Hepatocyte (in vitro differentiated cells): ENCODE measurements around the gene TMEFF2. TPM values are rescaled to one million over a fixed set of nuclear protein-coding genes. Genes with fewer than 3 reads are reported as not detected.

Experiments
- DNase-seq: peaks from one replicate; pipeline ENCODE4 v3.0.0-alpha.2; 2016; ENCODE audit warnings: low spot score
- H2AFZ ChIP-seq: fragments of 200-600 bp; sonication (generic); 2 replicates; pipeline ENCODE4 v1.6.0; 2016; ENCODE audit warnings: antibody characterized with exemption, mild to moderate bottlenecking
- H3K27ac ChIP-seq: fragments of 200-600 bp; sonication (generic); 2 replicates; pipeline ENCODE4 v1.5.1; 2016; ENCODE audit warnings: mild to moderate bottlenecking
- H3K27me3 ChIP-seq: fragments of 200-600 bp; sonication (generic); 2 replicates; pipeline ENCODE4 v1.6.1; 2016
- H3K36me3 ChIP-seq: fragments of 200-600 bp; sonication (generic); replicated peaks from 2 replicates; pipeline ENCODE4 v1.5.1; 2016; ENCODE audit warnings: low read depth; ENCODE audit not compliant: insufficient read depth
- H3K4me1 ChIP-seq: fragments of 200-600 bp; sonication (generic); 2 replicates; pipeline ENCODE4 v1.5.1; 2016; ENCODE audit warnings: mild to moderate bottlenecking, moderate library complexity; ENCODE audit not compliant: insufficient read depth
- H3K4me2 ChIP-seq: fragments of 200-600 bp; sonication (generic); 2 replicates; pipeline ENCODE4 v1.6.0; 2016
- H3K4me3 ChIP-seq: fragments of 200-600 bp; sonication (generic); 2 replicates; pipeline ENCODE4 v1.5.1; 2016; ENCODE audit warnings: mild to moderate bottlenecking
- H3K79me2 ChIP-seq: fragments of 200-600 bp; sonication (generic); 2 replicates; pipeline ENCODE4 v1.6.0; 2017; ENCODE audit warnings: mild to moderate bottlenecking
- H3K9me2 ChIP-seq: fragments of 200-600 bp; sonication (generic); replicated peaks from 2 replicates; pipeline ENCODE4 v1.6.0; 2017; ENCODE audit warnings: mild to moderate bottlenecking; ENCODE audit not compliant: insufficient read depth
- H3K9me3 ChIP-seq: fragments of 200-600 bp; sonication (generic); 2 replicates; pipeline ENCODE4 v1.5.1; 2016; ENCODE audit warnings: low read depth, mild to moderate bottlenecking
- H4K20me1 ChIP-seq: fragments of 200-600 bp; sonication (generic); 2 replicates; pipeline ENCODE4 v1.6.0; 2016; ENCODE audit warnings: mild to moderate bottlenecking; ENCODE audit not compliant: insufficient read depth, poor library complexity, severe bottlenecking
- CTCF ChIP-seq: fragments of 200-600 bp; sonication (generic); IDR thresholded peaks from 2 replicates; pipeline ENCODE4 v1.5.1; 2016; ENCODE audit warnings: antibody characterized with exemption, mild to moderate bottlenecking; ENCODE audit not compliant: poor library complexity
- EZH2 ChIP-seq: fragments of 200-600 bp; sonication (generic); IDR thresholded peaks from 2 replicates; pipeline ENCODE4 v1.6.1; 2016; ENCODE audit warnings: antibody characterized with exemption, mild to moderate bottlenecking, borderline replicate concordance
- EZH2phosphoT487 ChIP-seq: fragments of 200-600 bp; sonication (generic); IDR thresholded peaks from one replicate; pipeline ENCODE4 v1.6.1; 2018; ENCODE audit warnings: antibody characterized with exemption, mild to moderate bottlenecking, low read depth, moderate library complexity; ENCODE audit not compliant: unreplicated experiment, severe bottlenecking
- WGBS: methylation state at CpG from one replicate; pipeline ENCODE4 v1.1.6; 2016; ENCODE audit warnings: low lambda C conversion rate; ENCODE audit errors: missing lambda C conversion rate; 5-methylcytosine and 5-hydroxymethylcytosine counted together
- polyA plus RNA-seq: library from polyadenylated mRNA; unstranded; fragments of >200 nt; fragmentation: Nextera tagmentation; extraction: Ambion mirVana; gene quantifications from 2 replicates; pipeline ENCODE4 v1.2.1, GENCODE V29; 2016
- total RNA-seq: library from RNA; depleted of rRNA; stranded (reverse); fragments of >200 nt; gene quantifications from 2 replicates; pipeline ENCODE4 v1.2.3, GENCODE V29; 2014

Gene TMEFF2
- total and polyA plus RNA-seq, 2 experiments from 2014 or later = 0.43 to 1.8 TPM

GRCh38 chr2:191994749-191995148, 200.0 kb downstream of the TMEFF2 start:
- Histone ChIP-seq H4K20me1 (no peaks in the 10 kb centered on the region), H3K9me3 (no peaks in the 10 kb centered on the region), H3K4me3 (no peak overlapping the region), H3K9me2 (no peaks in the 10 kb centered on the region), H3K27ac (no peak overlapping the region), H3K4me1 (no peaks in the 10 kb centered on the region), H3K79me2 (no peaks in the 10 kb centered on the region), H3K27me3 (no peaks in the 10 kb centered on the region), H3K36me3 (no peaks in the 10 kb centered on the region), H3K4me2 (no peak overlapping the region), H2AFZ (no peak overlapping the region)
- no peak for TF ChIP-seq EZH2
- TF ChIP-seq EZH2phosphoT487 = no peak
- no peak for TF ChIP-seq CTCF
- no peak for DNase-seq
- WGBS = 63% methylated on average over 2 of the region's 2 CpGs

- Histone ChIP-seq H3K79me2 (no peaks in the 10 kb centered on the region), H4K20me1 (no peaks in the 10 kb centered on the region), H3K4me1 (no peaks in the 10 kb centered on the region), H3K9me2 (no peaks in the 10 kb centered on the region), H2AFZ (no peak overlapping the region), H3K4me2 (no peak overlapping the region), H3K36me3 (no peaks in the 10 kb centered on the region), H3K27ac (no peak overlapping the region), H3K4me3 (no peak overlapping the region), H3K9me3 (no peaks in the 10 kb centered on the region), H3K27me3 (no peaks in the 10 kb centered on the region)
- TF ChIP-seq EZH2 (no peak), CTCF (no peak), EZH2phosphoT487 (no peak)
- WGBS = 88% methylated on average over 5 of the region's 5 CpGs
- DNase-seq = no peak
Observed at GRCh38 chr2:191991442-191991841, 203.3 kb downstream of the TMEFF2 start.

GRCh38 chr2:191985740-191986139, 209.0 kb downstream of the TMEFF2 start:
- Histone ChIP-seq H3K9me3 (no peaks in the 10 kb centered on the region), H3K4me1 (no peaks in the 10 kb centered on the region), H3K27me3 (no peaks in the 10 kb centered on the region), H3K36me3 (no peaks in the 10 kb centered on the region), H4K20me1 (no peaks in the 10 kb centered on the region), H3K27ac (no peak overlapping the region), H2AFZ (no peak overlapping the region), H3K4me3 (no peak overlapping the region), H3K9me2 (no peaks in the 10 kb centered on the region), H3K4me2 (no peak overlapping the region), H3K79me2 (no peaks in the 10 kb centered on the region)
- no peak for DNase-seq
- TF ChIP-seq EZH2phosphoT487 = no peak
- no peak for TF ChIP-seq EZH2
- TF ChIP-seq CTCF = no peak
- 76% methylated on average over 2 of the region's 2 CpGs for WGBS

- 81% methylated on average over 1 of the region's 1 CpG for WGBS
- no peak for DNase-seq
Observed at GRCh38 chr2:191983591-191983990, 211.1 kb downstream of the TMEFF2 start.

More at GRCh38 chr2:191983591-191983990, 211.1 kb downstream of the TMEFF2 start:
- Histone ChIP-seq H3K9me3 (no peaks in the 10 kb centered on the region), H2AFZ (no peak overlapping the region), H3K4me1 (no peaks in the 10 kb centered on the region), H3K27ac (no peak overlapping the region), H3K27me3 (no peaks in the 10 kb centered on the region), H3K79me2 (no peaks in the 10 kb centered on the region), H3K36me3 (no peaks in the 10 kb centered on the region), H3K9me2 (no peaks in the 10 kb centered on the region), H3K4me2 (no peak overlapping the region), H4K20me1 (no peaks in the 10 kb centered on the region), H3K4me3 (no peak overlapping the region)
- TF ChIP-seq CTCF (no peak), EZH2phosphoT487 (no peak), EZH2 (no peak)
